ENCODE data around the gene ADPRS. TPM values are rescaled to one million over a fixed set of nuclear protein-coding genes. Genes with fewer than 3 reads are reported as not detected.

ADPRS gene
- total RNA-seq, 1 donor from 2014 or later: 28.7 TPM

- FAIRE-seq: peak; percentile 97
- H3K27me3 ChIP-seq (ENCODE audit: insufficient read depth, low read length): no peaks in the 10 kb centered on the region
- H3K9me3 ChIP-seq (ENCODE audit: insufficient read depth, low read depth, low read length): no peaks in the 10 kb centered on the region
- H3K27ac ChIP-seq (ENCODE audit: low read depth, low read length): peak overlapping the region; percentile 44
- Mint-ChIP-seq H3K27ac (ENCODE audit: unreplicated experiment) (peak overlapping the region; percentile 18), H3K36me3 (ENCODE audit: low read depth, unreplicated experiment) (peaks cover 14% of the 10 kb centered on the region), H3K27me3 (ENCODE audit: low read depth, unreplicated experiment) (no peaks in the 10 kb centered on the region), H3K9me3 (ENCODE audit: unreplicated experiment) (no peaks in the 10 kb centered on the region), H3K4me1 (ENCODE audit: low read depth, unreplicated experiment) (peaks cover 35% of the 10 kb centered on the region), H3K4me3 (ENCODE audit: unreplicated experiment) (no peak overlapping the region)
- DNase-seq (ENCODE audit: low read depth): peak; percentile 95
- H2AFZ ChIP-seq (ENCODE audit: low read depth, low read length): peak overlapping the region; percentile 70
- H3K4me1 ChIP-seq (ENCODE audit: insufficient read depth, low read length): peaks cover 44% of the 10 kb centered on the region
- H3K4me2 ChIP-seq (ENCODE audit: low read length): peak overlapping the region; percentile 44
- TF ChIP-seq EZH2 (IDR thresholded peaks at IDR 0.05; ENCODE audit: insufficient read depth, low read length): no peak
- TF ChIP-seq, protein P1, sequence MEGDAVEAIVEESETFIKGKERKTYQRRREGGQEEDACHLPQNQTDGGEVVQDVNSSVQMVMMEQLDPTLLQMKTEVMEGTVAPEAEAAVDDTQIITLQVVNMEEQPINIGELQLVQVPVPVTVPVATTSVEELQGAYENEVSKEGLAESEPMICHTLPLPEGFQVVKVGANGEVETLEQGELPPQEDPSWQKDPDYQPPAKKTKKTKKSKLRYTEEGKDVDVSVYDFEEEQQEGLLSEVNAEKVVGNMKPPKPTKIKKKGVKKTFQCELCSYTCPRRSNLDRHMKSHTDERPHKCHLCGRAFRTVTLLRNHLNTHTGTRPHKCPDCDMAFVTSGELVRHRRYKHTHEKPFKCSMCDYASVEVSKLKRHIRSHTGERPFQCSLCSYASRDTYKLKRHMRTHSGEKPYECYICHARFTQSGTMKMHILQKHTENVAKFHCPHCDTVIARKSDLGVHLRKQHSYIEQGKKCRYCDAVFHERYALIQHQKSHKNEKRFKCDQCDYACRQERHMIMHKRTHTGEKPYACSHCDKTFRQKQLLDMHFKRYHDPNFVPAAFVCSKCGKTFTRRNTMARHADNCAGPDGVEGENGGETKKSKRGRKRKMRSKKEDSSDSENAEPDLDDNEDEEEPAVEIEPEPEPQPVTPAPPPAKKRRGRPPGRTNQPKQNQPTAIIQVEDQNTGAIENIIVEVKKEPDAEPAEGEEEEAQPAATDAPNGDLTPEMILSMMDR (IDR thresholded peaks at IDR 0.05; ENCODE audit: insufficient read depth, low read depth, low read length): no peak
- peaks cover 16% of the 10 kb centered on the region for H3K36me3 ChIP-seq (ENCODE audit: insufficient read depth, low read length)
- H3K79me2 ChIP-seq (ENCODE audit: insufficient read depth, low read length): peaks cover 8% of the 10 kb centered on the region
- H4K20me1 ChIP-seq (ENCODE audit: insufficient read depth, low read length): no peaks in the 10 kb centered on the region
- H3K4me3 ChIP-seq (ENCODE audit: insufficient read depth, low read depth, low read length): no peak overlapping the region
- peak overlapping the region; percentile 23 for H3K9ac ChIP-seq (ENCODE audit: low read length)
Observed at GRCh38 chr1:36133484-36133883, 44.8 kb downstream of the ADPRS start.

DNA sequence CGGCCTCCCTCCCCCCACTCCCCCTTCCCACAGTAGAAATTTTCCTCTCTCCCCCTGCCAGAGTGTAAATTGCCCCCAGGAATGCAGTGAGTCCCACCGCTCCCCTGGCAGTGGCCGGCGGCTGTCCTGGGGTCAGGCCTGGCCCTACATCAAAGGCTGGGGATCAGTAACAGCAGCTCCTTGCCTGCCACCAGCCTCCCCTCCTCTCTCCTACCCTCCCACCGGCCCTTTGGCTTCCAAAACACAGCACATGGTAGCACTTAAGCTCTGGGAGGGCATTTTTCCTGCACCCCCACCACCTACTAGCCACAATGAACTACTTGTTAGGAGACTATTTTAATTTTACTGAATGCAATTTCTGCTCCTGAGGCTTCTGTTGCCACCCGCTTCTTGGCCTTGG is 45.3 kb downstream of the ADPRS start:
- Histone ChIP-seq H3K27ac (ENCODE audit: low read depth, low read length) (no peak overlapping the region), H3K9me3 (ENCODE audit: insufficient read depth, low read depth, low read length) (no peaks in the 10 kb centered on the region), H3K4me1 (ENCODE audit: insufficient read depth, low read length) (peaks cover 44% of the 10 kb centered on the region), H2AFZ (ENCODE audit: low read depth, low read length) (no peak overlapping the region), H3K79me2 (ENCODE audit: insufficient read depth, low read length) (peaks cover 9% of the 10 kb centered on the region), H3K27me3 (ENCODE audit: insufficient read depth, low read length) (no peaks in the 10 kb centered on the region), H3K9ac (ENCODE audit: low read length) (peak overlapping the region; percentile 16), H4K20me1 (ENCODE audit: insufficient read depth, low read length) (no peaks in the 10 kb centered on the region), H3K36me3 (ENCODE audit: insufficient read depth, low read length) (peaks cover 16% of the 10 kb centered on the region), H3K4me3 (ENCODE audit: insufficient read depth, low read depth, low read length) (no peak overlapping the region), H3K4me2 (ENCODE audit: low read length) (peak overlapping the region; percentile 44)
- TF ChIP-seq EZH2 (IDR thresholded peaks at IDR 0.05; ENCODE audit: insufficient read depth, low read length): no peak
- TF ChIP-seq, protein P1 (IDR thresholded peaks at IDR 0.05; ENCODE audit: insufficient read depth, low read depth, low read length): no peak
- DNase-seq (ENCODE audit: low read depth): no peak
- no peak for FAIRE-seq
- Mint-ChIP-seq H3K9me3 (ENCODE audit: unreplicated experiment) (no peaks in the 10 kb centered on the region), H3K27ac (ENCODE audit: unreplicated experiment) (no peak overlapping the region), H3K27me3 (ENCODE audit: low read depth, unreplicated experiment) (no peaks in the 10 kb centered on the region), H3K4me3 (ENCODE audit: unreplicated experiment) (no peak overlapping the region), H3K4me1 (ENCODE audit: low read depth, unreplicated experiment) (peaks cover 30% of the 10 kb centered on the region), H3K36me3 (ENCODE audit: low read depth, unreplicated experiment) (peaks cover 15% of the 10 kb centered on the region)

DNA sequence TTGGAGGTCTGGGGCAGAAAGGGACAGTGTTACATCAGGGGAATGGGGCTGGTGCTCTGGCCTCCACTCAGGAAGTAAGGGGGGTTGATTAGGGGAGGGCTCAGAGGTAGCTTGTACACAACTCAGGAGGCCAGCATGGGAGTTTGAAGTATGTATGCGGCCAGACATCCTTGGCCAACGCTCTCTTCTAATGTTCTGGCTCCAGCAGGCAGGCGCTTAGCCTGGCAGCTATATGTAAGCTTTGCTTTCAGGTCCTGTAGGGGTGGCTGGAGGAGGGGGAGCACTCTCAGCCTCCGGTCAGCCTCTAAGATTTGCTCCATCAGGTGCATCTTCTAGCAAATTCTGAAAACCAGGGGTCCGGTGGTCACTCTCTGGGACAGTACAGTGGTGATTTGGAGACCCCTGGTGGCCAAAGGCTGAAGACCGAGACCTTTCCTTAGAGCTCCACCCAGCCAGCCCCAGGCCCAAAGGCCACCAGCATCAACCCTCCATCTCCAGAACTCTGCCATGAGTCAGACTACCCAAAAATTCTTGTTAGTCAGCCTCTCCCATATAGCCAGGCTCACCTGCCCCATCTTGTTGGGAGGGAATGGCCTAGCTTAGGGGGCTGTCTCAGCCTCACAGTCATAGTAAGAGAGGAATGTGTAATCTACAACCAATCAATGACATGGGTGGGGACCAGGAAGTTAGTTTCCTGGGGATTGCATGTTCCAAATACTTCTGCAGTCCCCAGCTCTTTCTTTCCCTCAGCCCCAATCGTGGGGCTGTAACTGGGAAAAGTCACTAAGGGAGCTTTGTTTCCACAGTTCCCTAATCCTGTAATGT is 46.0 kb downstream of the ADPRS start:
- DNase-seq (ENCODE audit: low read depth) (peak; percentile 47), FAIRE-seq (peak; percentile 29)
- Histone ChIP-seq H3K4me3 (ENCODE audit: insufficient read depth, low read depth, low read length) (no peak overlapping the region), H4K20me1 (ENCODE audit: insufficient read depth, low read length) (no peaks in the 10 kb centered on the region), H3K9ac (ENCODE audit: low read length) (peak overlapping the region; percentile 9), H2AFZ (ENCODE audit: low read depth, low read length) (no peak overlapping the region), H3K4me2 (ENCODE audit: low read length) (no peak overlapping the region), H3K36me3 (ENCODE audit: insufficient read depth, low read length) (peaks cover 20% of the 10 kb centered on the region), H3K4me1 (ENCODE audit: insufficient read depth, low read length) (peaks cover 44% of the 10 kb centered on the region), H3K79me2 (ENCODE audit: insufficient read depth, low read length) (peaks cover 14% of the 10 kb centered on the region), H3K27ac (ENCODE audit: low read depth, low read length) (peak overlapping the region; percentile 60), H3K27me3 (ENCODE audit: insufficient read depth, low read length) (no peaks in the 10 kb centered on the region), H3K9me3 (ENCODE audit: insufficient read depth, low read depth, low read length) (no peaks in the 10 kb centered on the region)
- H3K27me3 Mint-ChIP-seq (ENCODE audit: low read depth, unreplicated experiment): no peaks in the 10 kb centered on the region
- H3K4me1 Mint-ChIP-seq (ENCODE audit: low read depth, unreplicated experiment): peaks cover 30% of the 10 kb centered on the region
- no peaks in the 10 kb centered on the region for H3K9me3 Mint-ChIP-seq (ENCODE audit: unreplicated experiment)
- H3K27ac Mint-ChIP-seq (ENCODE audit: unreplicated experiment): peak overlapping the region; percentile 67
- no peak overlapping the region for H3K4me3 Mint-ChIP-seq (ENCODE audit: unreplicated experiment)
- TF ChIP-seq, protein P1 (IDR thresholded peaks at IDR 0.05; ENCODE audit: insufficient read depth, low read depth, low read length): peak; percentile 88
- no peak for TF ChIP-seq EZH2 (IDR thresholded peaks at IDR 0.05; ENCODE audit: insufficient read depth, low read length)
- H3K36me3 Mint-ChIP-seq (ENCODE audit: low read depth, unreplicated experiment): peaks cover 15% of the 10 kb centered on the region

Measured in astrocyte (in vitro differentiated cells and primary cell).